Measurements from ENCODE around the gene DAGLB.

GRCh38 chr7:6417408-6417807 is 30.3 kb downstream of the DAGLB start:
- TF ChIP-seq EZH2 (IDR thresholded peaks at IDR 0.05; ENCODE audit: insufficient read depth, poor library complexity, severe bottlenecking) (no peak), EZH2phosphoT487 (IDR thresholded peaks at IDR 0.05; ENCODE audit: insufficient read depth, low read depth) (no peak)

Measured in GM23248 (cell line).